ENCODE data around the gene OTP.

Gene OTP
- total RNA-seq, result 0 reads per million in 3 experiments

DNA sequence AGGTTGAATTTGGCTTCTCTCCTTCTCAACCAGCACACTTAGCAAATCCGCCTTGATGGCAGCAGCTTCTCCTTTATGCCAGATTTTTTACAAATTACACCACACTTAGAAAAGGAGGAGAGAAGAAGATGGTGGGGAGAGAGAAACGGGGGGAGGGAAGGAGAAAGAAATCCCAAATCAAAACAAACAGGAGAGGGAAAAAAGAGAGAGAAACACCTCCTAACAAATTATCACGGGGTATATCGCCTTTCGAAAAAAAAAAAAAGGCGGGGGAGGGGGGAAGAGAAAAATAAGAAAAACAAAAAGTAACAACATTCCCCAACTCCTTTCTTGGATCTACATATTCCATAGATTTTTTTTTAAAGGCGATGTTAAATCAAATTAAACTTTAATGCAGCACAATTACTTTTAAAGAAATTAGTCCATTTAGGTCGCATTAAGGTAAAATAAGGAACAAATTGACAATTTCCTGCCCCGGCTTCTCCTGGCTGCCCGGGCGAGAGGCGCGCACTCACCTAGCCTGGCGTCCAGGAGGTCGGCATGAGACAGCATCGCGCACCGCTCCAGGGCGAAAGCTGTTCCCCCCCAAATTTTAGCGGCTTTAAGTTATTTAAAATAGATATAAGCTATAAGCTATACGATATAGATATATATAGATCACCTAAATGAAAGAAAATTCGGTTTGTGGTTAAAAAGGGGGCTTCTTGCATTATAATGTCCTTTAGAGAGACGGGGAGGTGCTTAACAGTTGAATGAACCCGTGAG, at the start of gene OTP:
TSS of gene OTP (minus strand) at position 716 of the 765 bp plus-strand sequence. CDS start at position 552, 164 bp downstream.
- DNase-seq, result no peak

DNA sequence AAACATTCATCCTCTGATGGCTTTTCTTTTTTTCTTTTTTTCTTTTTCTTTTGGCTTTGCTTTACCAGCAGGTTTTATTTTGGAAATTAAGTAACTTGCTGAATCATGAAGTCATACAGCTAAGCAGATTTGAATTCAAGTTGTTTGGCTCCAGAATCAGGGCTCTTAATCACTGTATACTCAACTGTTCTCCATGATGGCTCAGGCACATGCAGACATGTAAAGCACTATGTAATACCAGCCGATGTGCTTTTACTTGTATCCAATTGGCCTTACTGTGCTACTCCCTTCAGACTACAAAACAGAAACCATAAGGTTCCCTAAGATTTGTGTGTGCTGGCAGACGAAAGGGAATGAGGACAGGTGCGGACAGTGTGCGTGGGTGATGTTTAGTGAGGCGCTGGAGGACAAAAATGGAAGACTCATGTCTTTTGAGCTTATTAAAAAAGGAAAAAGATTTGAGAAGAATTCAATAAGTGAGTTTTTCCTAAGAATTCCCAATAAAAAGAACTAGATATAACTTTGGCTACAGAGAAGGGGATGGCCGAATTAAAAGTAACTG, 44.7 kb upstream of the OTP start:
- no peak for DNase-seq

DNA sequence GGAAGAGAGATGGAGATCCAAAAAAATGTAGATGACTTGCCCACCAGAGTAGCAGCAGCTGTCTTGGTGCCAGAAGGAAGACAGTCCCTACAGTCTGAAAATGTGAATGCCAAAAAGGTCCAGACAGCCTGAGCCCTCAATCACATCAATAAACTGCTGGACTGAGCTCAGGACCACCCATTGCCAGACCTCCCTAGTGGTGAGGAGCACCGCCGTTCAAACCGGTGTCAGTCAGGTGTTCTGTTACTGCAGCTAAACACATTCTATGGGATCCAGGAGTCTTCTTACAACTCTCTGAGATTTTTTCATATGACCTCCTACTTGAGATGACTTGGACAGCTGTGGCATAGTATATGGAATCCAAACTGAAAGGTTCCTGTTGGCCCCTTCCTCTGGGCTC, 32.0 kb upstream of the OTP start:
- DNase-seq, result no peak

DNA sequence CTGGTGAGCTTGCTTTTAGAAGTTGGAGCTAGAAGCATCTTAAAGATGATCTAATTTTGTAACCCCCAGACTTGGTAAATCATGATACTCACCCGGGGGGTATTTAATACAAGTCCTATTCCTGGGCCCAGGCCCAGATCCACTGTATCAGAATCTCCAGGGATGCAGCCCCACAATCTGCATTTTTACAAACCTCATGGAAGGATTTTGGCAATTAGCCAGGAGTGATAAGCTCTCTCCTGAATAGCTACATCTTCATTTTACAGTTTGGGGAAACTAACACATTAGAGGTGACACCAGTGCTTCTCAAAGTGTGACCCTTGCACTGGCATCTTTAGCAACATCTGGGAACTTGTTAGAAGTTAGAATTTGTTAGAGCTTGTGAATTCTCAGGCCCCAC, 31.2 kb upstream of the OTP start:
- no peak for DNase-seq

DNA sequence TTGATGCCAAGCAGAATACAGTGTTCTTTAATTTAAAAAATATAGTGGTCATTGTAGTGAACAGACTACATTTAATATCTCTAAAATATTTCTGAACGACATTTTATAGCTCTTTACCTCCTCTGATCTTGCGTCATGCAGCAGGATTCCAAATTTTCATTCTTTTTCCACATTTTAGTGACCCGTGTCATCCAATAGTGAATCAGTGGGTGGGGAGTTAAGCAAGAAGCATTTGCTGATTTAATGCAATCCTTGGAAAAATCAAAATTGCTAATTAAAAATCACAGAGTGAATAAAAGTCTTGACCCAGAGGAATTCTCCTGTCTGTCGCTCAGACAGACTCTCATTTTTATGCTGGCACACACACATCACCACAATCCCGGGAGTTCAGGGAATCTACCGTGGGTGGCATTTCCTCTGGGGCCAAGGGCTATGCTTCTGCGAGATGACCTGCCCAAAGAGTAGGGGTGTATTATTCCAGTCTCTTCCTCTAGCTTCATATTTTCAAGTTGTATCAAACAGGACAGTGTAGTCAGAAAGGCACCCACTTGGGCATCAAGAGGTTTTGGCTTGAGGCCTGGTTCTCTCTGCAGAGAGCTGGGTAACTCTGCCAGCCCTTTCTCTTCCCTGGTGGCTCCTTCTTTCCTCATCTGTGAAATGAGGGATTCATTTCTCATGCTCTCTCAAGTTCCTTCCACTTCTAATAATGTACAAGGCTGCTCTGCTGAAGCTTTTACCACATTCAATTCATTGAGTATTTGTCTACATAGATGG, 24.8 kb upstream of the OTP start:
- DNase-seq, result no peak

DNA sequence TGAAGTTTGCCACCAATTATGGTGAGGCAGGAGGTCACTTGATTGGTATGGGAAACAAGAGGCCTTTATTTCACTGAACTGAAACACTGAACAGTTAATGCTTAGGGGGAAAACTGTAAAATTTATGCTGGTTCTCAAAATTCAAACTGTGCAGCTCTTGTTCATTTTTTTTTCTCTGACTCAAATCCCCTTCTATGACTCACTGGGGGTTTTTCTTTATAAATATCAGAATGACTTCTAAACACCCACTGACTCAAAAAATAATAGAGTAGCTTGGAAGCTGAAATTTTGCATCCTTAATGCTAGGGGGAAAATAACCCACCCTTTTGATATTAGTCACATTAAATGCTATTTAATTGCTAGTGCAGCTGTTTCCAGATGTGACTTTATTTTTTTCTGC, 24.1 kb upstream of the OTP start:
- no peak for DNase-seq

DNA sequence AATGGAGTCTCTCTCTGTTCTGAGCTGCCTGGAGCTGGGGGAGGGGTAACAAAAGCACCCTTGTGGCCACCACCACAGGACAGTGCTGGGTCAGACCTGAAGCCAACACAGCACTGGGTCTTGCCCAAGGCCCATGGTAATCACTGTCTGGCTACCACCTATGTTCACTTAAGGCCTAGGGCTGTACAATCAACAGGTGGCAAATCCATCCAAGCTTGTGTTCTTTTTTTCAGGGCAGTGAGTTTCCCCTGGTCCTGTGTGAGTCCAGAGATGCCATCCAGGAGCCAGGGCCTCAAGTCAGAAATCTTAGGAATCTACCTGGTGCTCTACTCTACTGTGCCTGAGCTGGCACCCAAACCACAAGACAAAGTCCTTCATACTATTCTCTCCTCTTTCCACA, 20.1 kb upstream of the OTP start:
- DNase-seq, result no peak

DNA sequence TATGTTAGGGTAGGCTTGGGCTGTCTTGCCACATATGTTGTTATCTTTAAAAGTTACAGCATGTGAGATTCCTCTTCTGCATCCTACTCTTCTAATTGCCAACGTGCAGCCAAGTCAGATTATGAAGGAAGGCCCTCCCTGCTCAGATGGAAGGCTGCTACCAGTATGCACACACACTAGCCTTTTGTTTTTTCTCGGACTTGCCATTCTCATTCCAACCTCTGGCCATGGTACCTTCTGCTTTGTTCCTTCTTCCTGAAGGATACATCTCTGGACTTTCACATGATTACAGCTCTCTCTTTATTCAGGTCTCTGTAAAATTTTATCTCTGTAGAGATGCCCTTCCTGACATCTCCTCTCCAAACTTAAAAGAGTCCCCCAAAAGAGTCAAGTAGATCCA, 12.8 kb upstream of the OTP start:
- no peak for DNase-seq

DNA sequence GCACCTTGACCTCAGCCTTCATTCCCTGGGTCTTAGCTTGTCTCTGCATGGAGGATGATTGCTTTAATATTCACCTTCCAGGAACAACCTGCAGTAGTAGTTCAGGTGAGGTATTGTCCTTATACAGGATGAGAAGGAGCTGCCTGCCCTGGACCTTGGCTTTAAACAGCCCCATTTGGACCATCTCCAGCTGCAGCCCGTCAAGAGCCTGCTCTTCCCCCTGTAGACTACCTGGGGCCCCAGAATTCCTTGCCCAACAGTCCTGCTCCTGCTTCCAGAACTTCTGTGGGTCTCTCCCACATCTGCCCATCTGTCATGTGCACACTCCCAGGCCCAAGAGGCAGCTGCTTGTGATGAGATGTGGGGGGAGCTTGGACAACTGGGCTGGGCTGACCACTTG, 12.2 kb upstream of the OTP start:
- DNase-seq, result no peak

DNA sequence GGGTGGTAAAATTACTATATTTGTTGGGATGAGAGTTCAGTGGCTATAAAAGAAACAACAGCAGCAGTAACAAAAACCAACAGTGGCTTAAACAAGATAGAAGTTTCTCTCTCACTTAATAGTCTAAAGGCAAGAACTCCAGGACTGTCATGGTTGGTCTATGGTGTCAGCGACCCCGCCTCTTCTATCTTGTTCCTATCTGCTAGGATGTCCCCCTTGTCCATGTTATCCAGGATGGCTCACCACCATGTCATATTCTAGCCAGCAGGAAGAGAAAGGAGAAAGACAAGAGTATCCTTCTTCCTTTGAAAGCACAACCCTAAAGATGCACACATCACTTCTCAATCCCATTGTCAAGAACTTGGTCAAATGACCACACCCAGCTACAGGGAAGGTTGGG, 11.3 kb upstream of the OTP start:
- DNase-seq, result no peak

DNA sequence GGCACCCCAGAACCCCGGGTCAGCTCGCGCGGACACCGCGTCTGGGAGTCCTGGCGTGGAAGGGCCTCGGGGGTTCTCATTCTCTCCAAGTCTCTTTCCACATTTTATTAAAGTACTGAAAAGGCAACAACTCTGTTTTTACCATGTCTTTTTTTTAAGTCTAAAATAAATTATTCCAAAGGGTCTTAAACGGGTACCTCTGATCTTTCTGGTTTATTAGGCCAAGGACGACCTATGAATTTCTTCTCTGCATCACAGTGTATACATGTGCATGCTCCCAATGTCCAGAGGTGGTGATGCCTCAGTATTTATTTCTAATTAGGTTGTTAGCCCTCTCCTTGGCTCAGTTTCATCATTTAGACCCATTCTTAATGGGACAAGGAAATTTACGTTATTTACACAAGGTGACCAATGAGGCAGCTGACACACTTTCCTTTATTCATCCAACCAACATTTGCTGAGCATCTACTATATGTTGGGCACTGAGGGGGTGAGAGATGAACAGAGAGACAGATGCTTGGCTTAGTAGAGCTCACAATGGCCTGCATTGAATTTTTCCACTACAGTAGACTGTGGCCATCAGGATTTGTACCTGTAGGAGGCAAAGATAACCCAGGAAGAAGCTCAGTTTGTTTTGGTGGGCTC, 7.6 kb upstream of the OTP start:
- no peak for DNase-seq

DNA sequence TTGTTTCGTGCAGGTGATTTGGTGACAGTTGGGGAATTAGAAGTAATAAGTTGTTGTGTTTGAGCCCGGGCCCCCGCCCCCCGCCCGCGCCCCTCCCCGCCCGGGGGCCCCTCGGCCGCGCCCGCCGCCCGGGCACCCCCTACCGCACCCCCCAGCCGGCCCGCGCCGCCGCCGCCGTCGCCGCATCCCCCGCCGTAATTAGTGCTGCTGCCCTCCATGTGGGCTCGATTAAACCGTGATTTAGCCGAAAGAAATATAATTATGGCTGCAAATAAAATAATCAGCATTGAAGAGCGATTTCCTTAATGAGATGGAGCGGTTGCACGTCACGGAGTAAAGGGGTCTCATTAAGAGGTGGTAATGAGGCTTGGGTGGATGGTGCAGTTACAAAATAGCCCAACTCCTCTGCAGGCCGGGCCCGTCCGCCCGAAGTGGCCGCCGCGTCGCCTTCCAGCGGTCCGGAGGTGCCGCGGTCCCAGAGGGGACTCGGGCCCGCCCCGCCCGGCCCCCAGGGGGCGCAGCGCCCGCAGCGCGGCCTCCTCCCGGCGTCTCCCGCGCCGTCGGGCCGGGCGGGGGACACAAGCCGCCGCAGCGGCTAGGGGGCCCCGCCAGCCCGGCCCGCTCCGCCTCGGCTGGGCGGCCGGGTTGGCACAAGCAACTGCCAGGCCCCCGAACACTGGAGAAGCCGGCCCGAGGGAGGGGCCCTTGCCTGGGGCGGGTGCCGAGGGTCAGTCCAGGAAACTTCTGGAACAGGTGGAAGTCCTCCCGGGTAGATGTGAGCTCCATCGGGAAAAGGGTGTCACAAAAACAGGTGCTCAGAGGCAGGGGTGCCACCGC, 6.9 kb upstream of the OTP start:
- DNase-seq, result peak; percentile 25

DNA sequence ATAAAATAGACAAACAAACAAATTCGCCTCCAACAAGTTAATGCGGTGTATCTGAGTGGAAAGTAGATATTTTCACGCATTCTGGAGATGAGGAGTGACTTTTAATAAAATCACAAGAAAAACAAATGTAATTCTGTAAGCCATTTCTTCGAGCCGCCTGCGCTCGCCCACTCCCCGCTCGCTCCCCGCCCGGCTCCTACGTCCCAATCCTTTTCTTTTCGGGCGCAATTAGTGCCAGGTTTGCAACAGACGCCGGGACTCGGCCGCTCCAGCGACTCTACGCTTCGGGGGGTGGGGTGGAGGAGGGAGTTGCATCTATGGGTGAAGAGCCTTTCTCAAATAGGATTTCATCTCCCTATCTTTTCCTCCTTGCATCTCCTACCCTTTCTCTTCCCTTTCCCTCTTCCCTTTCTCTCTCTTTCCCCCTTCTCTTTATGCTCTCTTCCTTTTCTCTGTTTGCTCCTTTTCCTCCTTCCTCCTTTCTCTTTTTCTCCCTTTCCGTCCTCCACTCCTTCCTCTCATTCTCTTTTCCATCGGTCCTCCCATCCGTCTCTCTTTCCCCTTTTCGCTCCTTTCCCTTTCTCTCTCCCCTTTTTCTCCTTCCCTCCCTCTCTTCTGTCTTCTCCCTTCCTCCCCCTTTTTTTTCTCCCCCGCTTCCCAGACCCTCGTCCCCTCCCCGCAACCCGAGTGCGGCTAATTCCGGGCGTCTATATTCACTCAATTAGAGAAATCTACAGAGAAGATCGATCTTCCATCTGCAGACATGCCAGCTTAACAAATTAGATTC, 6.1 kb upstream of the OTP start:
- DNase-seq, result no peak

DNA sequence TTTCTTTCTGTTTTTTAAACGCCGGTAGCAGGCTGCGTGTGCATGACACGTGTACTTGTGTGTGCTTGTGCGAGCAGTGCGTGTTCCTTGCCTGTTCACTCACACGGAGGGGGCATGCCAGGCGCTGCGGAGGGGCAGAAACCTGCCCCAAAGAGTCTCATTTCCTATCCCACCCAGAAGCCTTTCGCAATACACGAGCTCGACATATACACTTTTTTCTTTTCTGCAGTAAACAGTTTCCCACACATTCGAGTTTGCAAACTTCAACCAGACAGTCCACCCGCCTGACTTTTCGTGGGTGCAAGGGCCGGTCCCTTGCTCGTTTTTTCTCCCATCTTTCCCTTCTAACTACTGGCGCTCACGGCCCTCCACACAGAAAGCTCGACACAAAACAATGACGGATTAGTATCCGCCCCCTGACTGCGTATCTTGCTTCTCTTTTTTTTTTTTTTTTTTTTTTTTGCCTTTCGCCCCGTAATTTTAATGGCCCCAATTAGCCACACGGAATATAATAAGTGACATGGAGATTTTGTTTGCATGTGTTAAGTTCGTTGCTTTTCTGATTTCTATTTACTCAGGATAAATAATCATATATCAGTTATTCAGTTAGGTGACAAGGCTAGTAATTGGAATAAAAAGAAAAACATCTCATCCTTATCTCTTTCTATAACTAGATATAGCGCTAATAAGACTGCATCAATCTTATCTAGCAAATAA, 5.3 kb upstream of the OTP start:
- no peak for DNase-seq

DNA sequence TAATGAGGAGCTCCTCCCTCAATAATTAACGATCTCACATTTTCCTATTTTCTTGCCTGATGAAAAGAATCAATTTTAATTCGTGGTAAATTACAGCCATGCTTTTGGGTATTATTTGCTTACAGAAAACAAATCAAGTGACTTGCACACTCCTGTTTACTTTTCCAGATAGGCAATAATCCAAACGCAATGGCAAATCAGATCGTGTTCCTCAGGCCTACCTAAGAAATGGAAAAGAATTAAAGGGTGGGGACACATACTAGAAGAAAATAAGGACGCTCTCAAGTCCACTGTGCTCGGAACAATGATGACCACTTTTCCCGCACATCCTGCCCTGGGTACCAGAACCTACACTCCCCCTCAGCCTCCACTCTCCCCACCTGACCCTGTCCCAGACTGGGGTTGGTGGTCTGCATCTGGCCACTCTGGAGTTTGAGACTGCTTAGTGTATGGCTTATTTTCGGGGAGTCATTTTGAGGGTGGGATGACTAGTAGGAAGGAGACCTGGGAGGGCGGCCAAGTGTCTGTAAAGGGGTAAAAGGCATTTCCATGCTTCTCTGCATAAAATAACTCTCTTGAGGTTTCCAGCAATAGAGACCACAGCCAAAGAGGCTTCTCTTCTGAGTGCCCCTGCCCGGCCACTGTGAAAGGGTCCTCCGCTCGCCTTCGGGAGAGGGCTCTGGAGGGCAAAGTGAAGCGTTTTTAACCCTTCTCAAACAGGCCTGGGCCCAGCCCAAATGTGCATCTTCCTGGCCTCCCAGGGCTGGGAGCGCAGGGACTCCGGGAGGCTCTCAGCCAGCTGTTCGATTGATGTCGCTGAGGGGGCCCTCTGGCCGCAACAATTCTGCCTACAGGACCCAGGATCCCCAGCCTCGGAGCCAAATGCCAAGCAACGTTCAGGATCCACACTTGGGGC, 4.5 kb upstream of the OTP start:
- DNase-seq, result no peak

DNA sequence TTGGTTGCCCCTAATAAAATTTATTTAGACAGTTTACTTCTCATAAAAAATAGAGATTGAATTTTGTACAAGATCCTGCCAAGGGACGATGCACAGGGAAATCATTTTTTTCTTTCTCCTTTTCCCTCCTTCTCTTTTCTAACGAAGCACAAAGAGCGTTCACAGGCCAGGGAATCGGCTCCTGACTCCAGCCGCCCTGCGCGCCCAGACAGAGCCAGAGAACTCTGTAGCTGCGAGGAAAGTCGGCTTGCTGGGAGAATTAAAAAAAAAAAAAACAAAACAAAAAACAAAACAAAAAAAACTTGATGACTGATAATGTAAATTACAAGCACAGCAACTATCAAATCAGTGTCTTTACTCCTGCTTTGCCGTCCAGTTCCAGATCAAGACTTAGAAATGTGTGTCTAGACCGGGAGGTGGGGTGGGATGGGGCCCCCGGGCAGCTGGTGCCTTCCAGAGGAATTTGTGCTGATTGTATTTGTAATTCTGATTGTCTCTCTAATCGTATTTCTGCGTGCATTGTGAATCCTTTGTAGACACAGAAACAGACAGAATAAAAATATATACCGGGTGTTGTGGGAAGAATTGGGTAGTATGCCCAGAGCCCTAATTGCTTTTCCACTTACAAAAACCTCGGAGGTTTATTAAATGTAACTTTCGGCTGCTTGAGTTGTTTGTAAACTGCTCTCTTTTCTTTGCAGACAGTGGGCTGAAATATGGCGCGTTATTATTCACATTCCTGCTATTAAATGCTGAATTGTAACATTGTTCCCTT, 3.6 kb upstream of the OTP start:
- no peak for DNase-seq

DNA sequence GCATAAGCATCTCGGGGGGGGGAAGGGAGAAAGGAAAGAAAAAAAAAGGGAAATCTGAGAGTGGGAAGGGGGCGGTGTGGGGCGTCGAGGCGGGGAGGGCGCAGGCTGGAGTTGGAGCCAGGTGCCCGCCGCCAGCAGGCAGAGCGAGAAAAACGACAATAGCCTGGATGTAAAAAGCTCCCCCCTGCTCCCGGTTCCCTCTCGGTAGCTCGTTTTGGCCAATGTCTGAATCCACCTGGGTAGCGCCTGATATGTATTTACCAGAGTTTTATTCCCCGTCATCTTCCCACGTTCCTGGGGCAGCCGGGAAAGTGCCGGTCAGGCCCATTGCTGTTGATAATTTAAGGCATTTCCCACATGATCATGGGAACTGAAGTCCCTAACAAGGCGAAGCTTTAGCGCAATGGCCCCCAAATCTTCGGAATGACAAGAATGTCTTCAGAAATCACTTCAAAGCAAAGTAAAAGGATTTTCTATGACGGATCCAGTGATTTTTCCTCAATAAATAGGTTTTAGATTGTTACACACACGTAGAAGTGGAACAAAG, 3.0 kb upstream of the OTP start:
- no peak for DNase-seq

DNA sequence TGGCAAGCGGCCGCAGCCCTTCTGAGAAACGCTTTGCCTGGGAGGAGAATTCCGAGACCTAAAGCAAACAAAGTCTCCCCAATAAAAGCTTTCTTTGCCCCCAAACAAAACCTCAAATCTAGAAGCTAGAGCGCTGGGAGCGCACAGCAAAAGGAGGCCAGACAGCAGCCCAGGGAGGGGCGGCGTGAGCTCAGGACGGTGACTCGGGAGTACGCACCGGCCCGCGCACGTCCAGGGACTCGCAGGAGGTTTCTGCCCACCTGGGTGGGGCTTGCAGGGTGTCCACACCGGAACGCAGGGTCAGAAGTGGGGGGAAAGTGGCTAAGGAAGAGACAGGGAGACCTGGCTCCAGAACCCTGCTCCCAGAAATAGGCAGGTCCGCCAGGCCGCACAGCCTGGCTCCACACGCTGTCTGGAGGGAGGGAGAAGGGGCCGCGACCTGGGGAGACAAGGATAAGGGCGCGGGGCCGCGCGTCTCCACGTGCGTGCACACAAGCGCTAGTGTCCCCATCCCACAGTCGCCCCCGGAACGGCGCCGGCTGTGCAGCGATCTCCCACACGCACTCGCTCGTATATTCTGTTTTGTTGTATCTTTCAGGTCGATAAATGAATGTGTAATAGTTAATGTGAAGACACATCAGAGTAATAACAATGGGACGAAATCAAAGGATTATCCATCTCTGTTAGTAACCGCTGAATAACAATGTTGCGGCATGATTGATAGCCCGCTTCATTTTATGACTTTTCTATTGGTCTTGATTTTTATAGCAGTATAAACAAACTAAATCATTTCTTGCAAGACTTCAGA, 2.3 kb upstream of the OTP start:
- no peak for DNase-seq

All from central memory CD4-positive, alpha-beta T cell (primary cell).